ENCODE measurements around the gene CORIN.
"Not testable (repeated sequence)": the region's sequence is repeated elsewhere in the genome, so short reads cannot be mapped to it uniquely, and the experiment has no call there.

Gene CORIN

DNA sequence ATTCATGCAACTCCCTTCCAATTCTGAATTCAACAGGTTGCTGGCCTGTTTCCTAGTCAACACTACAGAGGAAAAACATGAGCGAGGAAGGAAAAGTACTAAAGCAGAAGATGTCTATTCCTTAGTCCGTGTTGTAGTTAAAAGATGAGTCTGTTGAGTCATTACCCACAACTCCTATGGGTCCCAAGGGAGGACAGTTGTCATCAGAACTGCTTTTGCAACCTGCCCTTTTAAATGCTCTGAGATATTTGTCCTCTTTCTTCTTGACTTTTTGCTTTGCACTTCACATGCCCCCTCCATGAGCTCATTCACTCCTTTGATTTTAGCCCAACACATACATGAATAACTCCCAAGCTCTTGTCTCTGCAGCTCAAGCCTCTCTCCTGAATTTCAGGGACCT is 119.2 kb downstream of the CORIN start:
- DNase-seq: no peak

DNA sequence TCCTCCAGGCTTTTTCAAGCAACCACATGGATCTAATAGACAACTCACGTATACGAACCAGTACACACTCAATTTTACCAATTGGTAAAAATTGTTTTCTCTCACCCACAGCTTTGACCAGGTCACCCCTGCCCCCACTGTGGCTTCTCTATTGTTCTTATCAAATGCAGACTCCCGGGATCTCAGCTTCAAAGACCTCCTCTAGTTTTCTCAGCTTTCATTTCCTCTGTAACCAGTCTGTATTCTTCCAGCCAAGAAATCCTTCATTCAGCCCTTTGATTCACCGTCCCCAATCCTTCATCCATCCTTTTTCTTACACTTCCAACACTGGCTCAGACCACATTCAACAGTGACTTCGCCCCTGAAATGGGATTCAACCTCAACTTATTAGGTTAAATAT is 120.7 kb downstream of the CORIN start:
- DNase-seq: no peak

DNA sequence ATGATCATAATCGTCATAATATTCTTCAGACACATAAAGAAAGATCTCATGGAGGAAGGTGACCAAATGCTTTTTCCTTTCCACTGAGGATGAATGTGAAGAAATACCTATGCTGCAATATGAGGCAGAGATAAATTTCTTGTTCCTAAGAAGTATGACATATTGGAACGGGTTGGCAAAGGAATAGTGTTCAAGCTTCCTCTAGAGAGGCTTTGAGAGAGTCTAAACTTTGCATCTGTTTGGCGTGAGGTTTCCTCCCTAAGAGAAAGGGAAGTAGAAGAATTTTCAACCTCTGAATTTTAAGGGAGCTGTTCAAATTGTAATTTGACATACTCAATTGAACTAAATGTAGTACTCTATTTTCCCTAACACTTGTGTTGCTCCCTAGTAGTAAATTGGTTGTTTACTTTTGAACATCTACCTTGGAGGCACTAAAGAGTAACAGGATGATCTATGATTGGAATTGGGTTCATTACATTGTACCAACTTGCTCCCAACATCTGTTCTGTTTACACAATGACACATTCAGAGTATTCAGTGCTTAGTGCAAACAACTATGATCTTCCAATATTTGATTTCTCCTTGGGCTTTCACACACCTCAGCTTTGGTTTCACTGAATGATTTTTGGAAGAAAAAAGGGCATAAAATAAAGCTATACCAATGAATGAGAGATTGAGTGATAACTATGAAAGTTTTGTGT is 122.0 kb downstream of the CORIN start:
- no peak for DNase-seq

DNA sequence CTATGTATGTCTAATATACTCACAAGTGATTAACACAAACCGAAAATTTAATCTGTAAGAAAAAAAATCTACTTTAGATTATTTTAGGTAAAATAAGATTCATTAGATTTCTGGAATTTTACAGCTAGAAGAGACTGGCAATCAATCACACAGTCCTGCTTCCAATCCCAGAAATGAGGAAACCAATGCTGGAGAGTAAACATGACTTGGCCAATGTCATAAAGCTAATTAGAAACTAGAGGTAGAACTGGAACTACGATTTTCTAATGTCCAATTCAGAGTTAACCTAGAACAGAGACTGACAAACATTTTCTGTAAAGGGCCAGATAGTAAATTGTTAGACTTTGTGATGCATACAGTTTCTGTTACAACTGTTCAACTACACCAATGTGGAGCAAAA is 123.6 kb downstream of the CORIN start:
- no peak for DNase-seq

GRCh38 chr4:47713129-47713834 is 124.6 kb downstream of the CORIN start:
- no peak for DNase-seq

DNA sequence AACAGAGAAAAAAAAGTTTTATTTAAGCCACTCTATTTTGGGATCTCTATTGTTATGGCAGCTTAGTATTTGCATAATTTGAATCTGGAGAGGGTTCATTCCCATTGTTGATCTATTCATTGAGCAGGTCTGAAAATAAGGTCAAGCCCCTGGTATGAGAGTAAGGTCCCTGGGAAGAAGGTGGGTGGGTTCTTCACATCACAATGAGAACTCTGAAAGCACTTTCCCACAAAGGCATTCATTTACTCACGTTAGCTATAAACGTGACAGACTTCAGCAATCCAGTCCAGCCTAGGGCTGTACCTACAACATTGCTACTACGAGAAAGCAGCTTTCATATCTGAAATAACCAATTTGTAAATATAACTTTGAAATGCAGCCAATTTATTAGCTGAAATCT is 126.2 kb downstream of the CORIN start:
- no peak for DNase-seq

- no peak for DNase-seq
These were observed 126.7 kb downstream of the CORIN start for GRCh38 chr4:47711183-47711582.

GRCh38 chr4:47706352-47706751 is 131.5 kb downstream of the CORIN start:
- DNase-seq: not testable (repeated sequence)

DNA sequence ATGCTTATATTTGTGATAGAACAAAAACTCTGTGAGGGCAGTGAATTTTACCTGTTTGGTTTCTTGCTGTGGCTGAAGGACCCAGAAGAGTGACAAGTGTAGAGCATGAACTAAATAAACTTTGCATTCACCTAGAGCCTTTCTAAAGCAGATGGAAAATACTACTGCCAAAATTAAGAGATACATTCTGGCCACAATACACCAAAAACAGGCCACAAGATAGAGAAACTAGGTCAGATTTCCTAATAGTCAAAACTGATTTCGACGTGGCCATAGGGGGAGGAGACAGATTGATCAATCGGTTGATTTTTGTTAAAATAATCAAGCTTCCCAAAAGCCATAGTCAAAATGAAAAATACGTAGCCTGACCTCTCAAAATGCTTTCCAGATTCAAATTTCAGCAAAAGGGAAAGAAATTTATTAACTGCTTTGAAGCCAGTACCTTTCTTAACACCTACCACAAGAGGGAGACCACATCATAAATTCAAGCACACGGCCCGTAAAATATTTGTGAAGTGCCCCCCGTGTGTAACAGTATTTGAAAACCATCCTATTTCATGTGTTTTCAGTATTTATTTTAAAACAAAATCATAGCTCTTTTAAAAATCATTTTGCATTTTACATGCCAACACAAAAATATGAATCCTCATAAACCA is 132.4 kb downstream of the CORIN start:
- no peak for DNase-seq

- peak in 1 of 2 donors; percentile 8 for DNase-seq
These were observed 133.1 kb downstream of the CORIN start for GRCh38 chr4:47704693-47705325.

- DNase-seq: no peak
These were observed 133.9 kb downstream of the CORIN start for GRCh38 chr4:47703956-47704355.

- no peak for DNase-seq
These were observed 134.9 kb downstream of the CORIN start for GRCh38 chr4:47703008-47703407.

GRCh38 chr4:47701286-47701685 is 136.6 kb downstream of the CORIN start:
- DNase-seq: no peak

DNA sequence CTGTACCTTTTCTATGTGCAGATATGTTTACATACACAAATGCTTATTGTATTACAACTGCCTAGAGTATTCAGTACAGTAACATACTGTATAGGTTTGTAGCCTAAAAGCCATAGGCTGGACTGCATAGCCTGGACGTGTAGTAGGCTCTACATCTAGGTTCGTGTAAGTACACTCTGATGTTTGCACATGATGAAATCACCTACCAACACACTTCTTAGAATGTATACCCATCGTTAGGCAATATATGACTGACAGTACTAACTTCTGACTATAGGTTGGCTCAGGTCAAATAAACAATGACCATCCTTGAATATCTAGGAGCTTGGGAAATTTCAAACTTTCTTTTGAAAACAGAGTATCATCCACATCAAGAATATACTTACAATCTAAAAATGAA is 139.0 kb downstream of the CORIN start:
- no peak for DNase-seq

DNA sequence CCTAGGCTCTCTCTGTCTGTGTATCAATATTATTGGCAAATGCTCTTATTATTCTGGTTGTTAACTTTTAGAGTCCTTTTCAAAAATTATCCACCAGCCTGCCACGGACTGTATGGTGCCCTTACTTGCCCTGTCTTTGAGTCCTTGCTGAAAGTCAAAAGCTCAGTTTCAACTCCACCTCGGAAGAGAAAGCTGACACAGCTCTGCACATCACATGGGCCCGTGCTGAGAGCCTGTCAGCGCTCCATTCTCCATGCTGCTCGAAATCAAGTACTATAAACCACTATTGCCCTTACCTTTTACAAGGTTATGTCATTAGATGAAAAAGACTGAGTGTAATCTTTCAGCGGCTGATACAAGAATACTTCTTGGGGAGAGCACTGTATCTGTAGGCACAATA is 141.0 kb downstream of the CORIN start:
- no peak for DNase-seq

- DNase-seq: no peak
These were observed 142.6 kb downstream of the CORIN start for GRCh38 chr4:47695260-47695659.

GRCh38 chr4:47694322-47694721 is 143.5 kb downstream of the CORIN start:
- no peak for DNase-seq

DNA sequence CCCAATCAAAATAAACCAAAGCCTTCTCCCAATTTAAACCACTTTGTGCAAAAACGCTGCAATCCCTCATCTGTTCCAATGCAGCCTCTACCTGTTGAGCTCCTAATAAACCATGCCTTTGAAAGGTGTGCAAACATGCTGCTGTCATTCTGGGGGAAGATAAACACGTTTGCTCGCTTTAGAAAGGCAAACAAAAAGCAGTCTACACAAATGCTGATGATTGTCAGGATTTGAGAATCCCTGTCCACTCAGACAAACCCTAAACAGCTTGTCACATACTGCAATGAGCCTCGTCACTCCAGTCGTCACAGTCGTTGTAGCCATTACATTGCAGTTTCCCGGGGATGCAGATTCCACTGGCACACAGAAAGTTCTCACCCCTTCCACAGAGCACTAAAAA is 145.2 kb downstream of the CORIN start:
- DNase-seq: no peak

GRCh38 chr4:47691757-47692383 is 146.0 kb downstream of the CORIN start:
- DNase-seq: not testable (repeated sequence)

DNA sequence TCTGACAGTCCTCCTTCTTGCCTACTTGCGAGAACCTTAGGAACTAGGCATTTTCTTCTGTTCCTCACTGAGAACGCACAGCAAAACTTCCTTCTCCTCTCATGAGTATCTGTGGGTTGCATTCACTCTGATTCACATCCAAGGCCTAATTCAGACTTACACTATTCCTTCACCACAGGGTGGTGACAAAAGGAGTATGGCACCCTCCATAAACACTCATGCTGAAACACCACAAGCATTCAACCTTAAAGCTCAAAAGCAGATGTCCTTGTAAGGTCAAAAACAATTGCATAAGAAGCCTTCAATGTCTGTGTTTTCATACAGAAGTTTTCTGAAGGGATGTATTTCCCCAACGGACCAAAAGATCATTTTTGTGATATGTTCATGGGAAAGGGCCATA is 147.3 kb downstream of the CORIN start:
- DNase-seq: no peak

DNA sequence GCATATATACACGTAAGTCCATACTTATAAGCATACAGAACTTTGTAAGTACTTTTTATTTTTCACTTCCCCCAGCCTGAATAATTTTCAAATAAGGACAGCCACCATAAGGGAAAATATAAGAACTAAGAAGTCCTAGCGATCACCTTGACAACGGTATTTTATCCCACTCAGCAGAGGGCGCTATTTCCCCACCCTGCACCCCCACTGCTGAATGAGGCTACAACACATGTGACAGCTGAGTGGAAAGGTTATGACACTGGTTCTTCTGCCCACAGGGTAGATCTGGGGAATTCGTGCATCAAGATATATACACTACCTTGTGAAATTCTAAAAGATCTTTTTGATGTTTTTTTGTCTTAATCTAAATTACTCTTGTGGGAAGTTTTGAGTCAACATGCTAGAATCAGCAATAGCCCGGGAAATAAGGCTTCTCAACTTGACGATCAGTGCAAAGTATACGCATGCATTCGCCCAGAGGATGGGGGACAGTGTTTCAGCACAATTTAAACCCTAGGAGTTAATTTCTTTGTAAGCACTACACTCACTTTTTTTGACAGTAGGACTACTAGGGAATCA is 151.5 kb downstream of the CORIN start:
- peak; percentile 48 to 65 for DNase-seq

- no peak for DNase-seq
These were observed 162.1 kb downstream of the CORIN start for GRCh38 chr4:47675806-47676205.

GRCh38 chr4:47674144-47674543 is 163.7 kb downstream of the CORIN start:
- no peak for DNase-seq

Measured in CD4-positive, alpha-beta T cell treated with Interleukin-1 beta for 1 hour (primary cell).